DND-41 (cell line): ENCODE results near the gene SH2D1B.

Experiments used
- ATAC-seq: fragments of 200-7000 bp; cut with Tn5 transposase; 3 replicates; pipeline ENCODE4 v1.9.1; 2021; ENCODE audit warnings: low read depth; ENCODE audit not compliant: insufficient read depth
- DNase-seq: peaks from one replicate; pipeline ENCODE4 v3.0.0-alpha.2; 2020
- H2AFZ ChIP-seq: 2 replicates; pipeline ENCODE4 v1.6.0; 2012; ENCODE audit warnings: low read depth, low read length
- H3K27ac ChIP-seq: 2 replicates; pipeline ENCODE4 v1.5.1; 2012; ENCODE audit warnings: low read length, inconsistent platforms
- H3K27me3 ChIP-seq: fragments of 200-600 bp; sonication (generic); 2 replicates; pipeline ENCODE4 v1.6.0; 2012; ENCODE audit warnings: low read length, mild to moderate bottlenecking, inconsistent platforms; ENCODE audit not compliant: insufficient read depth, poor library complexity
- H3K36me3 ChIP-seq: 2 replicates; pipeline ENCODE4 v1.5.1; 2012; ENCODE audit warnings: low read length, inconsistent platforms; ENCODE audit not compliant: insufficient read depth
- H3K4me1 ChIP-seq: 2 replicates; pipeline ENCODE4 v1.5.1; 2012; ENCODE audit warnings: mild to moderate bottlenecking, low read length; ENCODE audit not compliant: insufficient read depth
- H3K4me2 ChIP-seq: 2 replicates; pipeline ENCODE4 v1.6.0; 2012; ENCODE audit warnings: mild to moderate bottlenecking, moderate library complexity, low read length, inconsistent platforms; ENCODE audit not compliant: insufficient read depth
- H3K4me3 ChIP-seq, 2 experiments: fragments of 200-600 bp in 1 of 2; shearing (Covaris generic) in 1 of 2; 2 replicates each; pipeline ENCODE4 v1.5.1; 2012 to 2016; ENCODE audit warnings: inconsistent platforms in 2 of 2, low read length in 2 of 2, mild to moderate bottlenecking in 2 of 2, low read depth in 1 of 2, moderate library complexity in 1 of 2
- H3K79me2 ChIP-seq: 2 replicates; pipeline ENCODE4 v1.6.0; 2012; ENCODE audit warnings: low read length, inconsistent platforms; ENCODE audit not compliant: insufficient read depth
- H3K9ac ChIP-seq: 2 replicates; pipeline ENCODE4 v1.6.0; 2012; ENCODE audit warnings: low read depth, mild to moderate bottlenecking, inconsistent platforms, low read length, moderate library complexity
- H3K9me3 ChIP-seq: 2 replicates; pipeline ENCODE4 v1.5.1; 2012; ENCODE audit warnings: low read length, moderate library complexity, mild to moderate bottlenecking, inconsistent platforms; ENCODE audit not compliant: insufficient read depth, severe bottlenecking
- H4K20me1 ChIP-seq: 2 replicates; pipeline ENCODE4 v1.6.0; 2012; ENCODE audit warnings: low read length; ENCODE audit not compliant: insufficient read depth
- CTCF ChIP-seq: IDR thresholded peaks from 2 replicates; pipeline ENCODE4 v1.5.1; 2012; ENCODE audit warnings: borderline replicate concordance, low read length, moderate library complexity, mild to moderate bottlenecking; ENCODE audit not compliant: poor library complexity, severe bottlenecking; ENCODE audit errors: extremely low read depth
- EZH2 ChIP-seq: IDR thresholded peaks from 3 replicates; pipeline ENCODE4 v1.6.1; 2012; ENCODE audit warnings: borderline replicate concordance, low read depth, mild to moderate bottlenecking, moderate library complexity, low read length, inconsistent platforms; ENCODE audit not compliant: severe bottlenecking

SH2D1B gene

DNA sequence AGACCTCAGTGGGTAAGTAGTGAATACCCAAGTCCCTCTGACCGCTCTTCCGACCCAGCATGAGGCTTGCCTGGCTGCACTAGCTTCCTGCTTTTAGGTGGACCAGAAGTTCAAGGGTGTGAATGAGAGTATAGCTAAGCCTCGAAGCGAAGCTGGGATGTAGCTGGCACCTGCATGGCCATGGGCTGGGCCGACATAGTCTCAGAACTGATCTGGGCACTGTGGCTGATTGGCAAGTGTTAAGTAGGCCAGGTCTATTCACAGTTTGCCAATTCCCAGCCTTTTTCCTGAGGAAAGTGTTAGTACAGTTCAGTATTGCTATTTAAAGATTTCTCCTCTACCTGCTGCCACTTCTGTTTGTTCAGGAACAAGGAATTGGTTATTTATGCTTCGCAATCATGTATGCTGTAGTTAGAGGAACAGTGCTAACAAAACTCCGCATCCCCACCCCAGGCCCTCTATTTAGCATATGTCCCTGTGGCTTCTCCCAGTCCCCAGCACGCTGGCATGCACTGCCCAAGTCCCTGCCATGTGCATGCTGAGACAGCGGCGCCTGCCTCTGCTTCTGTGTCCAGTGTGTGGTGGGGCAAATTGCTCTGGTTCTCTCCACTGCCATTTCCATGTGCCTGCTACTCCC, 51.6 kb downstream of the SH2D1B start:
- no peak overlapping the region for H3K4me3 ChIP-seq
- no peak overlapping the region for H3K9ac ChIP-seq
- H3K27me3 ChIP-seq, result no peaks in the 10 kb centered on the region
- no peaks in the 10 kb centered on the region for H3K4me1 ChIP-seq
- no peak overlapping the region for H3K27ac ChIP-seq
- no peak for ATAC-seq
- H3K36me3 ChIP-seq, result no peaks in the 10 kb centered on the region
- H3K4me2 ChIP-seq, result no peak overlapping the region
- no peak for TF ChIP-seq CTCF
- TF ChIP-seq EZH2, result no peak
- no peaks in the 10 kb centered on the region for H3K79me2 ChIP-seq
- DNase-seq, result no peak
- H3K9me3 ChIP-seq, result no peaks in the 10 kb centered on the region
- H4K20me1 ChIP-seq, result no peaks in the 10 kb centered on the region
- no peak overlapping the region for H2AFZ ChIP-seq

DNA sequence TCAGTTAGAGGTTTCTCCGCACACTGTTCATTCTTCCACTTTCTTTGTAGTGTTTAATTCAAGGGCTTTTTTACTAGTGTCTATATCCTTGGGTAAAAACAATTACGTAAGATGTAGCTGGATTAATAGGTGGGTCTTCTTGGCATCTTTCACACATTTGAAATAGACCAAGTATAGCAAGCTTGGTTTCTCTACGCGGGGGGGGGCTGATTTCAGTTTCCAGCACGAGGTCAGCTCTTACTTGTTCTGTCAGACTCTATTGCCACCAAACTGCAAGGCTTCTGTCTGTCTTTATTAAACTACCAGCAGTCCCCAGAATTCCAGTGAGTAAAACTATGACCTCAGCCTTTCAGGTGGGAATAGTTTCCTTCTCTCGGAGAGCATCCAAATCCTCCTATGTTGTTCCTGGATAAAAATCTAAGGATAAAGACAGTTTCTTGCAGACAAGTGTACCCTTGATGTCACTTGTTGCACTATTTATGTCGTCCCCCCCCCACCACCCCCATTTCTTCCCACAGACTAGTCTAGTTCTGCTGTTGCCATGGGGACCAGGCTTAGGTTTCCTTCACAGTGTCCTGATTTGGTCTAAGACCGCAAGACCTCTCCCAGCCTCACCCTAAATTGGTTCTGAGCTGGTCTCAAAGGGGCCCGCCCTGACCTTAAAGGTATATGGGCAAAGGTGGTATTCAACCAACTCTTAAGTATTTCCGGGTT, 52.3 kb downstream of the SH2D1B start:
- Histone ChIP-seq H3K79me2 (no peaks in the 10 kb centered on the region), H3K27me3 (no peaks in the 10 kb centered on the region), H3K4me2 (no peak overlapping the region), H3K4me3 (no peak overlapping the region), H2AFZ (no peak overlapping the region), H3K9me3 (no peaks in the 10 kb centered on the region), H3K27ac (no peak overlapping the region), H3K36me3 (no peaks in the 10 kb centered on the region), H3K9ac (no peak overlapping the region), H4K20me1 (no peaks in the 10 kb centered on the region), H3K4me1 (no peaks in the 10 kb centered on the region)
- ATAC-seq, result no peak
- no peak for DNase-seq
- TF ChIP-seq EZH2 (no peak), CTCF (no peak)

DNA sequence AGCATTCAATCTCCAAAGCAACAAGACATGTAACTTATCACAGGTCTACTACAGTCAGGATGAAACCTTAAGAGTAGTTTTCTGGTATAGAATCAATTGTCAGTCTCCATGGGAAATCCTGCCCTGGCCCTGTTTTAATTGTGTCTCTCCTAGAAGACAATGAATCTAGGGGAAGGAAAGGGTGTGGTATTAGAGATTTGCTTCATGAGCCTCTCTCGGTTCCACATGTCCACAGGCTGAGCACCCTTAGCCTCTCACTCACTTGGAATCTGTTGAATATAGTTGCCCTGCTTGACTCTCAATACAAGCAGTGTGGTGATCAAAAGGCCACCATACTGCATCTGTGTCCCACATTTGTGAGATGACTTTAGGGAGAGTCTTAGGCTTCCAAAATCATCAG, 53.0 kb downstream of the SH2D1B start:
- Histone ChIP-seq H3K4me2 (no peak overlapping the region), H3K9me3 (no peaks in the 10 kb centered on the region), H4K20me1 (no peaks in the 10 kb centered on the region), H3K9ac (no peak overlapping the region), H3K27ac (no peak overlapping the region), H2AFZ (no peak overlapping the region), H3K4me1 (no peaks in the 10 kb centered on the region), H3K36me3 (no peaks in the 10 kb centered on the region), H3K4me3 (no peak overlapping the region), H3K27me3 (no peaks in the 10 kb centered on the region), H3K79me2 (no peaks in the 10 kb centered on the region)
- ATAC-seq (no peak), DNase-seq (no peak)
- TF ChIP-seq EZH2, result no peak
- no peak for TF ChIP-seq CTCF
